GM18517 (cell line): ENCODE results near the gene CCDC146.
"Not testable (repeated sequence)": the region's sequence is repeated elsewhere in the genome, so short reads cannot be mapped to it uniquely, and the experiment has no call there.

Experiments used
- ATAC-seq: cut with Tn5 transposase; IDR thresholded peaks from one replicate; pipeline ENCODE4 v1.9.1; 2021; ENCODE audit warnings: mild to moderate bottlenecking, moderate library complexity; ENCODE audit not compliant: unreplicated experiment

CCDC146 gene

DNA sequence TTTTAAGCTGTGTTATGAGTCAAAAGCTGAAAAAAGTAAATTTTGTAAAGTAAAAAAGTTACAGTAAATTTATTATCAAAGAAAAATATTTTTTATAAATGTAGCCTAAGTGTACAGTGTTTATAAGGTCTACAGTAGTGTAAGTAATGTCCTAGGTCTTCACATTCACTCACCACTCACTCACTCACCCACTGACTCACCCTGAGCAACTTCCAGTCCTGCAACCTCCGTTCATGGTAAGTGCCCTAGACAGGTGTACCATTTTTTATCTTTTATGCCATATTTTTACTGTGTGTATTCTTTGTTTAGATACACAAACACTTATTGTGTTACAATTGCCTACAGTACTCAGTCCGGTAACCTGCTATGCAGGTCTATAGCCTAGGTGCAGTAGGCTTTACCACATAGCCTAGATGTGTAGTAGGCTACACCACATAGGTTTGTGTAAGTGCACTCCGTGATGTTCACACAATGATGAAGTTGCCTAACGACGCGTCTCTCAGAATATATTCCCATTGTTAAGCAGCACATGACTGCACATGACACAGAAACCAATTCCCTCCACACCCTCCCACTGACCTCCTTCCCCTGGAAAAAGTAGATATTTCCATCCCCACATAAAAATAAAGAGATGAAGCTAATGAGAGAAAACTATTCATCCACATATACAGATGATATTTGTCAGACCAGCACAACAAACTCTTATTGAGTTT, 122.0 kb downstream of the CCDC146 start:
- no peak for ATAC-seq

- no peak for ATAC-seq
Measured at GRCh38 chr7:77245015-77245755, 122.8 kb downstream of the CCDC146 start.

DNA sequence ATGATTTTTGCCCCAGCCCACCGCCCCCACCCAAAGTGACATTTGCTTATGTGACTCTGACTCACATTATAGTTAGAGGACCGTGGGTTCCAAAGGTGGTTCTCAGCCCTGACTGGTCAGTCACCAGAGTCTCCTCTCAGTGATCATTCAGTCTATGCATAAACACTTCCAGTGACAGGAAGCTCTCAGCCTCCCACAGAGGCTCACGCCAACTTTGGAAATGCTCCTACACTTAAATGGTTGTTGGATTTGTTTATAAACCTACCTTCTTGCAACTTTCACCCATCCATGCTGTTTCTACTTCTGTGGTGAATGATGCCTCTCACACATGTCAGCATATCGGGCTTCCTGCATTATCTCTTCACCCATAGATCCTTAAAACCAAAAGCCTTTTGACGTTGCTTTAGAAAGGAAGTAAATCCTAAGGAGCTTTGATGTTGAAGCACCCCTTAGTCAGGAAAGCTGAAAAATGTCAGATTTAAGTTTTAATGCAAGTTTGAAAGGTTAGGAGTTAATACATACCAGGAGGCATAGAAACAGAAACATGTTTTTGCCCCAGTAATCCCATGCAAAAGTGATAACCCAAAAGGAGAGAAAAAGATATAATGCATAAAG, 123.7 kb downstream of the CCDC146 start:
- no peak for ATAC-seq

GRCh38 chr7:77247206-77247850, 124.9 kb downstream of the CCDC146 start:
- ATAC-seq: peak; percentile 92

DNA sequence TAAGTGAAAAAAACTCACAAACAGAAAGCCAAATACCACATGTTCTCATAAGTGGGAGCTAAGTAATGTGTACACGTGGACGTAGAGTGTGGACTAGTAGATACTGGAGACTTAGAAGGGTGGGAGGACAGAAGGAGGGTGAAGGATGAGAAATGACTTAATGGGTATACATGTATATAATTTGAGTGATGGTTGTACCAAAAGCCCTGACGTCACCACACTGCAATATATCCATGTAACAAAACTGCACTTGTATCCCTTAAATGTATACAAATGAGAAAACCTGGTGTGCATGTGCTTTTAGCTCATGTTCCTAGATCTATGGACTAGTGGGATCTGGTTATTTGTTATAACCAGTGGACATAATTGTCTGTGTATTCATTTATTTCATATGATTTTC, 125.7 kb downstream of the CCDC146 start:
- ATAC-seq: no peak

- ATAC-seq: no peak
Measured at GRCh38 chr7:77252506-77252905, 130.1 kb downstream of the CCDC146 start.

GRCh38 chr7:77253151-77253550, 130.7 kb downstream of the CCDC146 start:
- no peak for ATAC-seq

DNA sequence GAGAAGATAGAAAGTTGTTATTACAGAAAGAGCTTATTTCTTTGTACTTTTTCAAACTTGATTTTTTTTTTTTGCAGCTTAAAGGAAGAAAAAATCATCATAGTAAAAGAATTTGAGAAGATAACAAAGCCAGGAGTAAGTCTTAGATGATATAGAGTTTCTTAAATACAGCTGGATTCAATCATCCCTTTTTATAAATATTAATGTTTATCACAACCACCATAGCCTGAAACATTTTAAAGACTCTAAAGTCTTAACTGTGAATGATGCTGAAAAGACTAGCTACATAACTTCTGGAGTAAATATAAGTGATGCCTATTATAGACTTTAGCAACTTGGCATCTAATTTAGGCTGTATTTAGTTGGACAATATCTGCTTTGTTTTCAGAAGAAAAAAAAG, 132.0 kb downstream of the CCDC146 start:
- ATAC-seq: no peak

DNA sequence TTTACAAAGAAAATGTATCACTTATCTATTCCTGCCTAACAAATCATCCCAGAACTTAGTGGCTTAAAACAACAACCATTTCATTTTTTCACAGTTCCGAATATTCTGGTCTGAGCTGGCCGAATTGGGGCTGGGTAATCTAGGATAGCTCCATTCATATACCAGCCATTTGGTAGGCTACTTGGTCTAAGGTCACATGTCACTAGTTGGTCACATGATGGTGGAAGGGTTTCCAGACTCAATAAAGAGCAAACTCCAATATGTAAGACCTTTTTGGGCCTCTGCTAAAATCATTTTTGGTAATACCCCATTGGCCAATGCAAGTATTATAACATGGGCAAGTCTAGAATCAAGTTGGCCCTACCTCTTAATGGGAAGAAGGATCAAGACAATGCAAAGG, 132.5 kb downstream of the CCDC146 start:
- no peak for ATAC-seq

DNA sequence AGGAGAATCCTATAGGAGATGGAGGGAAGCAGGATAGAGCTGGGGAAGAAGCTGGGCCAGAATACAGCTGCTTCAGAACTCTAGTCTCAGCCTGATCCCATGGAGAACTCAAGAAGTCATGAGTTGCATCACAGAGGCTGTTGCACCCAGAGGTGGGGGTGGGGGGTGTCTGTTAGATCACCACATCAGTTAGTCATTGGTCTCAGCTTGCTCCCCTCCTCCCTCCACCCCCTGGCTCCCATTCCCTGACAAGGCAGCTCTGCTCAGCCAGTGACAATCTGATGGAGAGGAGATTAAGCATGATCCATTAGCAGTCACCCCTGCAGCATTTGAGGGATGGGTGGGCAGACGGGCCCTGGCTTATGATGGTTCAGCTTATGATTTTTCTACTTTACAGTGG, 135.6 kb downstream of the CCDC146 start:
- no peak for ATAC-seq

GRCh38 chr7:77258593-77258992, 136.2 kb downstream of the CCDC146 start:
- no peak for ATAC-seq

GRCh38 chr7:77262316-77262715, 139.9 kb downstream of the CCDC146 start:
- no peak for ATAC-seq

DNA sequence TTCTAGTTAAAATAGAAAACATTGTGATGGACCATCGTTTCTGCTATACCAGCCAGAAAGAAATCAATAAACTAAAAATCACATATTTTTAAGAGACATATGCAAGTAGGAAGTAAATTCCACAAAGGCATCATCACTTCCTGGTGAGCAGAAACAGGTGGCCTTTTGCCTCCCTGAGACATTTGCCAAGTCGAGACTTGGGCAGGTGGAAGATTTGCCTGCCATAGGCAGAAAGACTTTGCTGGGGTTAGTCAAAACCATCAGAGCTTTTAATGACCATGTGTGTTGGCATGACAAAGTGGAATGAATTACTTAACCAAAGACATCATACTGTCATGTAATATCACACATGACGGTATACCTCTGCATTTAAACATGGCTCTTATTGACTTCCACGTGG, 143.3 kb downstream of the CCDC146 start:
- ATAC-seq: no peak

DNA sequence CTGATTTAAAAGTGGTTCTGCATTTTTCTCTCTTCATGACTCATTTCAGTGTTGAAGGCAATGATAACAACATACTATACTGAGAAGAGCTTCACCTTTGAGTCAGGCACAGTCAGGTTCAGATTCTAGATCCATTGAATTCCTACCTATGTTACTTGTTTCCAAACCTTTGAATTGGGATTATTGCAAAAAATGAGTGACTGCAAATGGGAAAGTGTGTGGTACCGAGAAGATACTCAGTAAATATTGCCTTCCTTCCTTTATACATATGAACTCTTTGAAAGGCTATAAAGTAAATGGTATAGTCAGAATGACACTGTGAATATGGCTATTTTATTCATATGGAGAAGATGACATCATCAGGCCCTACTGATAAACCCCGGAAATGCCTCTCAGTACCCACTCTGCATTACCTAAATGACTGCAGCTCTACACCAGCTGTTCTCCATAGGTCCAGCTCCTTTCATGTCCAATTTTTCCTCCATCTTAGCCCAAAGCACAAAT, 143.9 kb downstream of the CCDC146 start:
- ATAC-seq: peak; percentile 92

GRCh38 chr7:77269360-77270093, 147.1 kb downstream of the CCDC146 start:
- peak; percentile 83 for ATAC-seq

DNA sequence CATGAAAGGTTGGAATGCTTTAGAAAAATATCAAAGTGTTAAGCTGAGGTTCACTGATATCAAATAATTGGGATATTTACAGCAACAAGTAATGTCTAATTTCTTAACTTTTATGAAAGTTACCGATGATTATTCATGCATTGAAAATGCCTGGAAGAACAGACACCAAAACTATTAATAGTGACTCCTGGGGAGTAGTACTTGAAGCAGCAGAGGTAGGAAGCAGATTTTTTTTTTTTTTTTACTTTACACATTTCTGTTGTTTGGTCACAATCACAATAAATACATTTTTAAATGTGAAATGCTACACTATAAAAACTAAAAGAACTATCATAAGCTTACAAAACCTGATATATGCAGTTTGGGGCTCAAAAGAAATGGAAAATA, 147.7 kb downstream of the CCDC146 start:
- no peak for ATAC-seq

DNA sequence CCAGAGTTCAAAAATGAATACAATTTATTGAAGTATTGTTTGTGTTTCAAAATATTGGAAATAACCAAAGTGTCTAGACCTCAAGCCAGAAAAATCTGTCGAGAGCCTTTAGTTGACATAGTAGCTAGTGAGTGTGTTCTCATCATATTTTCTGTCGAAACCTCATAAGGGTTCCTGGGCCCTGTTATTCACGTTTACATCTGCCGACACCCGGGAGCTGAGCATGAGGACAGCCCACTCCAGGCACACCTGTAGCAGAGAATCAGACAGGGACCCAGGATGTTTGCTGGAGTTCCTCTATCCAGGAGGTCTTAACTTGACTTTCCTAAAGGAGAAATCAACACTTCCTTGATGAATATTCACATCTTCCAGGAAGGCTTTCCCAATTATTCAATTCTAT, 149.4 kb downstream of the CCDC146 start:
- ATAC-seq: no peak

- not testable (repeated sequence) for ATAC-seq
Measured at GRCh38 chr7:77275663-77276062, 153.2 kb downstream of the CCDC146 start.

DNA sequence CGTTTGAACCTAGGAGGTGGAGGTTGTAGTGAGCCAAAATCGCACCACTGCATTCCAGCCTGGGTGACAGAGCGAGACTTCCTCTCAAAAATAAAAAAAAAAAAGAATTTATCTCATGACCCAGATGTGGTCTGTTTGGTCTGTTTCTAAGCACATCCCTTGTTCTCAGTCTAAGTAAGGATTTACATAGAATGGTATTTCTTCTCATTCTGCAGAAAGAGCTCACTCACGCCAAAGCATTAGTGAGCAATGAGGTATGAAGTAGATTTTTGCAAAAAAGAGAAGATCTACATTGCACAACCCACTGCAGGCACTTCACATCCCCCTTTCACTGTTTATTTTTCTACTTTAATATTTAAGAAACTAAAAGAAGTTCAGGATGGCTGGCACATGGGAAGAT, 153.7 kb downstream of the CCDC146 start:
- no peak for ATAC-seq

DNA sequence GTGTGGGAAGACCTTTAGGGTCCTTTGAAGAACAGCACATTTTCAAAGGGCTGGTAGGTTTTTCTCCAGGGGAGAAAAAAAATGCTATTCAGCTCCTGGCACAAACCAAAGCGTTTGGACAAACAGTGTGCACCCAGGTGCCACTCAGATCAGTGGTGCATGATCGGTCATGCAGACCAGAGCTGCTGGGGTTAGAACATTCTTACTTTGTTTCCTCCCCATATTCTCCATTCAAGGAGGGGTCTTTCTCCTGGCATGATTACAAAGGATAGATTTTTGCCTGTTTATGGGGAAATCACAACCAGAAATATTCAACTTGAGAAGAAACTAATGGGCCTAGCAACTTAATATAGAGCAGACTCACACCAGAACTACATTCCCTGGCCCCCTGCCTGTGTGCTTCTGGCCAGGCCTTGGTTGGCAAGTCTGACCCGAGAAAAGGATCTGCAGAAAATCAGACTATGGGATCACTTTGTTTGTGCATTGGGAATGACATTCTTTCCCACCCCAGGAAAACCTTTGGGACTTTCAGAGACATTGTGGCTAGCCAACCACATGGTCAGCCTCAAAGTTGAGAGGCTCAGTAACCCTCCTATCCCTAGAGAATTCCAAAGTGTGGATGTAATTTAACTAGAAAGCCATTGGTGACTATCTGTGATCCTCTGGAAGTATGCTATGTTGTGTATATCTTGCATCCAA, 159.5 kb downstream of the CCDC146 start:
- no peak for ATAC-seq
